ENCODE data around the gene HCRTR1. TPM values are rescaled to one million over a fixed set of nuclear protein-coding genes. Genes with fewer than 3 reads are reported as not detected.

The HCRTR1 gene
- polyA plus RNA-seq, 1 experiment: not detected

DNA sequence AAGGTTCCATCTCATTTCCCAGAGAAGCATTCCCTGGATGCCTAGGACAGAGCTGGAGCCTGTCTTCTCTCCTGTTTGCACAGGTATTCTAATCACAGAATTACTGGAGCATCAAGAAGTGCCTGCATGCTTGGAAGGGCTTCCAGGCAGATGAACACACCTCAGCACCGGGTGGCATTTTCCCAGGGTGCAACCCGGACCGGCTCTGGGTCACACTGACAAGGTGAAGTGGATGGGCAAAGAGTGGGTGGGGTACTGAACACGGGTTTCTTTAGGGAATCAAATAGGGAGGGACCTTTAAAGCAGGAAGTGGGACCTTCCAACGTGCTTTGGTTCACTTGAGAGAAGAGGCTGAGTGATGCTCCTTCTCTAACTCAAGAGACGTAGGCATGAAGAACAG lies 34.3 kb downstream of the HCRTR1 start:
- Histone ChIP-seq H3K27ac (ENCODE audit: low read depth, low read length) (no peak overlapping the region), H3K4me3 (ENCODE audit: low read depth, low read length) (no peak overlapping the region), H3K9me3 (ENCODE audit: control insufficient read depth, insufficient read depth, low read length) (no peaks in the 10 kb centered on the region), H3K27me3 (ENCODE audit: control insufficient read depth, insufficient read depth, low read length) (no peaks in the 10 kb centered on the region)
- no peak for DNase-seq (ENCODE audit: low read depth, low spot score)
- ChIA-PET CTCF (interaction anchor here (1.0 kb wide), 1 partner anchor 51 kb away, joined by 3 read pairs; no protein-coding TSS in a partner anchor), POLR2A (no interaction called here)
- TF ChIP-seq, protein P1, sequence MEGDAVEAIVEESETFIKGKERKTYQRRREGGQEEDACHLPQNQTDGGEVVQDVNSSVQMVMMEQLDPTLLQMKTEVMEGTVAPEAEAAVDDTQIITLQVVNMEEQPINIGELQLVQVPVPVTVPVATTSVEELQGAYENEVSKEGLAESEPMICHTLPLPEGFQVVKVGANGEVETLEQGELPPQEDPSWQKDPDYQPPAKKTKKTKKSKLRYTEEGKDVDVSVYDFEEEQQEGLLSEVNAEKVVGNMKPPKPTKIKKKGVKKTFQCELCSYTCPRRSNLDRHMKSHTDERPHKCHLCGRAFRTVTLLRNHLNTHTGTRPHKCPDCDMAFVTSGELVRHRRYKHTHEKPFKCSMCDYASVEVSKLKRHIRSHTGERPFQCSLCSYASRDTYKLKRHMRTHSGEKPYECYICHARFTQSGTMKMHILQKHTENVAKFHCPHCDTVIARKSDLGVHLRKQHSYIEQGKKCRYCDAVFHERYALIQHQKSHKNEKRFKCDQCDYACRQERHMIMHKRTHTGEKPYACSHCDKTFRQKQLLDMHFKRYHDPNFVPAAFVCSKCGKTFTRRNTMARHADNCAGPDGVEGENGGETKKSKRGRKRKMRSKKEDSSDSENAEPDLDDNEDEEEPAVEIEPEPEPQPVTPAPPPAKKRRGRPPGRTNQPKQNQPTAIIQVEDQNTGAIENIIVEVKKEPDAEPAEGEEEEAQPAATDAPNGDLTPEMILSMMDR (IDR thresholded peaks at IDR 0.05; ENCODE audit: low read depth, low read length): no peak

DNA sequence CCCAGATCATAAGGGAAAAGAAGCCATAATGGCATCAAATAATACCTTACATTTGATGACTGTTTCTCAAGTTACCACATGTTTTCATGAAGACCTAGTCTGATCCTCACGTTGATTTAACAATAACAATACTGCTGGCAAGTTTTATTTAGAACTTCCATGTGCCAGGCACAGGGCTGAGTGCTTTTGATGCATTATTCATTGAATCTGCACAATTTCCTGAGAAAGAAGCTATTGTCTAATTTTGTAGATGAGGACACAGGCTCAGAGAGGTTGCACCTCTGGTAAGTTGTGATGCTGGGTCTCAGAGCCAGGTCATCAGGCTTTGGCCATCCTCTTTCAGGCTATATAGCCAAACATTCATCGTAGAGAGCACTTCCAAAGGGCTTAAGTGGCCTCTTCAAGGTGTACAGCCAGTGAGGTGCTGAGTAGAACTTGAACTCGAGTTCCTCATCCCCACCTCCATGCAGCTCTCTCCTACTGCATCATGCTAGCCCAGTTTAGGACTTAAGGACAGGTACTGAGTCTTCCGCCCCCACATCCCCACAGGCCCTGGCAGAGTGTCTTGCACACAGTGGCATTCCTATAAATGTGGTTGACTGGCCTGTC lies 35.5 kb downstream of the HCRTR1 start:
- POLR2A ChIA-PET: no interaction called here
- CTCF ChIA-PET: no interaction called here
- no peaks in the 10 kb centered on the region for H3K9me3 ChIP-seq (ENCODE audit: control insufficient read depth, insufficient read depth, low read length)
- no peak overlapping the region for H3K4me3 ChIP-seq (ENCODE audit: low read depth, low read length)
- DNase-seq (ENCODE audit: low read depth, low spot score): no peak
- TF ChIP-seq, protein P1 (IDR thresholded peaks at IDR 0.05; ENCODE audit: low read depth, low read length): no peak
- H3K27ac ChIP-seq (ENCODE audit: low read depth, low read length): no peak overlapping the region
- H3K27me3 ChIP-seq (ENCODE audit: control insufficient read depth, insufficient read depth, low read length): no peaks in the 10 kb centered on the region

DNA sequence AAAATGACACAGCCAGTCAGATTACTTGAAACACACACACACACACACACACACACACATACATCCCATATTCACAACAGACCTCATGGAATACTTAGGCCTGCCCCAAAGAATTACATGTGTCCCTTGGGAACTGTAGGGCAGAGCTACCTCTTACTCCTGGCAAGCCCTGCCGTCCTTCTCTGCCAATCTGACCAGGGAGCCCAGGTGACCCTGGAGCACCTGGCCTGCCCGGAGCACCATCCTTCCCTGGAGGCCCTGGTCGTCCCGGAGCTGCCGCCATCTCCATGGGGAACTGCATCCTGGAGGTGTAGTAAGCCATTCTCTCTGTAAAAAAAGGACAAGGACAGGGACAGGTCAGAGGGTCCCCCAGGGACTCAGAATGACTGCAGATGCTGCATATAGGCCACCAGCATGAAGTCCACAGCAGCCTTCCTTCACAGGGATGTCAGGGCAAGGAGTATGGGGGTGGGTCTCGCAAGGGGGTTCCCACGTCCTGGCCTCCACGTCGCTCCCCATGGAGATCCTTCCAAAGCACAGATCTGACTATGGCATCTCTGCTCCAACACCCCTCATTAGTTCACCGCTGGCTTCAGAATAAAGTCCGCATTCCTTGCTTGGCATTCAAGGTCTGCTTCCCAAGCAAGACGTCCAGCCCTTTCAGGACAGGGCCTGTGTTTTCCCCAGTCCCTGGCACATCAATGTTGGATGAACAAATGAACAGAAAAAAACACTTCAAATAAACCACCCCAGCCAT lies 36.4 kb downstream of the HCRTR1 start:
- no peak overlapping the region for H3K4me3 ChIP-seq (ENCODE audit: low read depth, low read length)
- no peaks in the 10 kb centered on the region for H3K27me3 ChIP-seq (ENCODE audit: control insufficient read depth, insufficient read depth, low read length)
- H3K27ac ChIP-seq (ENCODE audit: low read depth, low read length): no peak overlapping the region
- DNase-seq (ENCODE audit: low read depth, low spot score): no peak
- no peaks in the 10 kb centered on the region for H3K9me3 ChIP-seq (ENCODE audit: control insufficient read depth, insufficient read depth, low read length)
- POLR2A ChIA-PET: no interaction called here
- TF ChIP-seq, protein P1 (IDR thresholded peaks at IDR 0.05; ENCODE audit: low read depth, low read length): no peak
- CTCF ChIA-PET: no interaction called here

DNA sequence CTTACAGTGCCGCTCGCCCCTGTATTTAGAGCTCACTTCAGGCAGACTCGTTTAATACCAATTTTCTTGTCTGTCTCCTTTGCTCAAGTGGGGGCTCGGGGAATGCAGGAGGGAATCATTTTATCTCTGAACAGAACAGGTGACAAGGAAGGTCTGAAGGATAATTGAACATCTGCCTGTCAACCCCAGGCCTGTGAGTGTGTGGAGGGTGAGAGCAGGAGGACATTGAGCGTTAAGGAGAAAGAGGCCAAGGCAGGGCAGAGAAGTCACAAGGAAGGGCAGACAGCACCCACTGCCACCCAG lies 36.9 kb downstream of the HCRTR1 start:
- no peak for DNase-seq (ENCODE audit: low read depth, low spot score)
- no peak overlapping the region for H3K27ac ChIP-seq (ENCODE audit: low read depth, low read length)
- ChIA-PET POLR2A (no interaction called here), CTCF (no interaction called here)
- no peaks in the 10 kb centered on the region for H3K27me3 ChIP-seq (ENCODE audit: control insufficient read depth, insufficient read depth, low read length)
- H3K9me3 ChIP-seq (ENCODE audit: control insufficient read depth, insufficient read depth, low read length): no peaks in the 10 kb centered on the region
- no peak overlapping the region for H3K4me3 ChIP-seq (ENCODE audit: low read depth, low read length)
- TF ChIP-seq, protein P1 (IDR thresholded peaks at IDR 0.05; ENCODE audit: low read depth, low read length): no peak

DNA sequence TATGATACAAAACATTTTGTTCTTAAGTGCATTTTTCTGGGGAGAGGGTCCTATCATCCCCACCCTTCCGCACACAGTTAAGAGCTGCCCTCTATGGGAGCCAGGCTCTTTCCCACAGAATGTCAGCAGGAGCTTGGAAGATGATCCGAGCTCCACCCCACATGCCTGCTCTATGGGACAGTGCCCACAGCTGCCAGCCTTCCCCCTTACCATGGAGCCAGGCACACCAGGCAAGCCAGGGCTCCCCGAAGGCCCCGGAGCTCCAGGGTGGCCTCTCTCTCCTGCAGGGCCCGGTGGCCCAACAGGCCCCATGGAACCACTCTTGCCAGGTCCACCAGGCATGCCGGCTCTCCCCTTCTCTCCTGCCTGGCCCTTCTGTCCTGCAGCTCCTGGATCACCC lies 37.6 kb downstream of the HCRTR1 start:
- no peaks in the 10 kb centered on the region for H3K27me3 ChIP-seq (ENCODE audit: control insufficient read depth, insufficient read depth, low read length)
- CTCF ChIA-PET: no interaction called here
- no peak overlapping the region for H3K27ac ChIP-seq (ENCODE audit: low read depth, low read length)
- POLR2A ChIA-PET: no interaction called here
- TF ChIP-seq, protein P1 (IDR thresholded peaks at IDR 0.05; ENCODE audit: low read depth, low read length): no peak
- DNase-seq (ENCODE audit: low read depth, low spot score): no peak
- H3K9me3 ChIP-seq (ENCODE audit: control insufficient read depth, insufficient read depth, low read length): no peaks in the 10 kb centered on the region
- no peak overlapping the region for H3K4me3 ChIP-seq (ENCODE audit: low read depth, low read length)

Data from AG04450 (cell line).